PFSK-1 (cell line): Measurements from ENCODE around the gene UBAP1L.

Experiments used
- FOXP2 ChIP-seq: optimal IDR thresholded peaks from 2 replicates; pipeline ENCODE3; 2011; ENCODE audit warnings: borderline replicate concordance, control low read depth, inconsistent platforms; ENCODE audit not compliant: insufficient read depth; ENCODE audit errors: extremely low read length, extremely low read depth
- POLR2AphosphoS5 ChIP-seq: IDR thresholded peaks from 2 replicates; pipeline ENCODE4 v1.6.1; 2012; ENCODE audit warnings: low read depth, mild to moderate bottlenecking, control low read depth, low read length, moderate library complexity
- REST ChIP-seq, 2 experiments: IDR thresholded peaks; 2 replicates each; pipeline versions ENCODE4 v1.6.1 to v1.8.0; 2011 to 2012; ENCODE audit warnings: low read depth in 2 of 2, low read length in 2 of 2, control low read depth in 1 of 2, inconsistent platforms in 1 of 2, mild to moderate bottlenecking in 1 of 2, moderate library complexity in 1 of 2; ENCODE audit not compliant: insufficient read depth in 1 of 2
- SIN3A ChIP-seq: IDR thresholded peaks from 2 replicates; pipeline ENCODE4 v1.6.1; 2012; ENCODE audit warnings: mild to moderate bottlenecking, low read length, moderate library complexity, borderline replicate concordance; ENCODE audit not compliant: insufficient read depth
- TAF1 ChIP-seq: IDR thresholded peaks from 2 replicates; pipeline ENCODE4 v1.6.1; 2012; ENCODE audit warnings: low read length, control low read depth, borderline replicate concordance; ENCODE audit not compliant: insufficient read depth

The UBAP1L gene

GRCh38 chr15:65099336-65099735 lies 15.7 kb downstream of the UBAP1L start:
- TF ChIP-seq POLR2AphosphoS5: no peak
- no peak for TF ChIP-seq TAF1
- TF ChIP-seq FOXP2: no peak
- TF ChIP-seq REST (IDR thresholded peaks at IDR 0.05; ENCODE audit: insufficient read depth in 1 of 2, low read depth in 2 of 2, low read length in 2 of 2): no peak
- TF ChIP-seq SIN3A: no peak

- no peak for TF ChIP-seq SIN3A
- TF ChIP-seq FOXP2: no peak
These were observed 17.2 kb downstream of the UBAP1L start for GRCh38 chr15:65097651-65098263.

- no peak for TF ChIP-seq FOXP2
- no peak for TF ChIP-seq TAF1
- TF ChIP-seq SIN3A: no peak
- TF ChIP-seq POLR2AphosphoS5: no peak
- TF ChIP-seq REST (IDR thresholded peaks at IDR 0.05; ENCODE audit: insufficient read depth in 1 of 2, low read depth in 2 of 2, low read length in 2 of 2): no peak
These were observed 18.3 kb downstream of the UBAP1L start for GRCh38 chr15:65096481-65097385.

GRCh38 chr15:65095747-65096104 lies 19.3 kb downstream of the UBAP1L start:
- TF ChIP-seq REST (IDR thresholded peaks at IDR 0.05; ENCODE audit: insufficient read depth in 1 of 2, low read depth in 2 of 2, low read length in 2 of 2) (no peak), FOXP2 (no peak), POLR2AphosphoS5 (no peak), TAF1 (no peak)

- TF ChIP-seq POLR2AphosphoS5: no peak
- TF ChIP-seq FOXP2: no peak
- no peak for TF ChIP-seq SIN3A
- TF ChIP-seq TAF1: no peak
- no peak for TF ChIP-seq REST (IDR thresholded peaks at IDR 0.05; ENCODE audit: insufficient read depth in 1 of 2, low read depth in 2 of 2, low read length in 2 of 2)
These were observed 19.8 kb downstream of the UBAP1L start for GRCh38 chr15:65095011-65095746.
